Omental fat pad (tissue), 4 donors: ENCODE results near the gene VKORC1L1. TPM values are rescaled to one million over a fixed set of nuclear protein-coding genes. Genes with fewer than 3 reads are reported as not detected.
"Not testable (repeated sequence)": the region's sequence is repeated elsewhere in the genome, so short reads cannot be mapped to it uniquely, and the experiment has no call there.

ENCODE experiments used
- ATAC-seq: fragments of 150-250 bp; one replicate; pipeline ENCODE4 v1.9.1; 2016; ENCODE audit warnings: mild to moderate bottlenecking, moderate library complexity; ENCODE audit not compliant: low FRiP score
- DNase-seq: peaks from one replicate; pipeline ENCODE4 v3.0.0-alpha.2; 2019; ENCODE audit warnings: low spot score
- total RNA-seq, 4 donors: library from RNA; depleted of rRNA; stranded (reverse); fragments of >200 nt; gene quantifications; one replicate each; pipeline ENCODE4 v1.1.0, GENCODE V29; 2016
- TF ChIP-seq, protein P1 (sequence below), 3 donors: fragments of 450-650 bp; IDR thresholded peaks; one replicate each; pipeline ENCODE4 v1.5.1; 2016 to 2017; ENCODE audit warnings: antibody characterized with exemption in 3 of 3, mild to moderate bottlenecking in 3 of 3, moderate library complexity in 2 of 3

The VKORC1L1 gene
- total RNA-seq, 4 donors from 2014 or later, result 32.5 to 123 (median 51.5) TPM

DNA sequence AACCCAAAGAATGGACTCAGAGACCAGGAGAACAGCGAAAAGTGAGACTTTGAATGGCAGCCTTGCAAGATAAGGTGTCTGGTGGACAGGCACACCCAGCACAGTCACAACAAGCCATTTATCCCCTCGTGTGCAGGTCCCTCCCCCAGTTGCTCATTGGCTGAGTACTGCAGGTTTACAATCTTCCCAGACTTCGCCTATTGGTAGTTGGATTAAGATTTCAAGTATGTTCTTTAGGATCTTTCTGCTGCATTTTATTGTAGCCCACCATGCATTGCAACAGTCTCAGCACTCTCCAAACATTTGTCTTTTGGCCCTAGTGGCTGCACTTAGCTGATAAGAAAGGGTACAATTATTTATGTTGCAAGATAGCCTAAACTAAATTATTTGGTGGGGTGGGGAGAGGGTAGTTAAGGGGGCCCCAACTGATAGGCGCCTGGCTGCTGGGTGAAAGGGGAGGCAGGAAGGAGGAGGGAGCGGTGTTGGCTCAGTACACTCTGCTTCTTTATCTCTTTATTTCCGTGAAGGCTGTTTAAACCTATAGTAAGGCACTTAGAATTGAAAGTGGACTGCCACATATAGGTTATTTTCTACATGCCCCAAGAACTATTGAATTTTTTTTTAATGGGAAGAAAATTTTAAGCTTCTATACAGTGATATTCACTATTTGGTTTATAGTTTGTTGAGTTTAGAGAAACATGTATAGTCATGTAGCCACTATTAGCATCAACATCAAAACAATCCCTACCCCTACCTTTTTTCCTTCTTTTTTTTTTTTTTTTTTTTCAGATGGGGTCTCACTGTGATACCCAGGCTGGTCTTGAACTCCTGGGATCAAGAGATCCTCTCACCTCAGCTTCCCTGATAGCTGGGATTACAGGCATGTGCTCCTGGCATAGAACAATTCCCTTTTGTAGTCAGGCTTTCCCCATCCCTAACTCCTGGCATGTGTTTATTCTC lies 54.9 kb downstream of the VKORC1L1 start:
- TF ChIP-seq, protein P1, sequence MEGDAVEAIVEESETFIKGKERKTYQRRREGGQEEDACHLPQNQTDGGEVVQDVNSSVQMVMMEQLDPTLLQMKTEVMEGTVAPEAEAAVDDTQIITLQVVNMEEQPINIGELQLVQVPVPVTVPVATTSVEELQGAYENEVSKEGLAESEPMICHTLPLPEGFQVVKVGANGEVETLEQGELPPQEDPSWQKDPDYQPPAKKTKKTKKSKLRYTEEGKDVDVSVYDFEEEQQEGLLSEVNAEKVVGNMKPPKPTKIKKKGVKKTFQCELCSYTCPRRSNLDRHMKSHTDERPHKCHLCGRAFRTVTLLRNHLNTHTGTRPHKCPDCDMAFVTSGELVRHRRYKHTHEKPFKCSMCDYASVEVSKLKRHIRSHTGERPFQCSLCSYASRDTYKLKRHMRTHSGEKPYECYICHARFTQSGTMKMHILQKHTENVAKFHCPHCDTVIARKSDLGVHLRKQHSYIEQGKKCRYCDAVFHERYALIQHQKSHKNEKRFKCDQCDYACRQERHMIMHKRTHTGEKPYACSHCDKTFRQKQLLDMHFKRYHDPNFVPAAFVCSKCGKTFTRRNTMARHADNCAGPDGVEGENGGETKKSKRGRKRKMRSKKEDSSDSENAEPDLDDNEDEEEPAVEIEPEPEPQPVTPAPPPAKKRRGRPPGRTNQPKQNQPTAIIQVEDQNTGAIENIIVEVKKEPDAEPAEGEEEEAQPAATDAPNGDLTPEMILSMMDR (IDR thresholded peaks at IDR 0.05), result no peak
- no peak for ATAC-seq
- no peak for DNase-seq

- DNase-seq (no peak), ATAC-seq (no peak)
- TF ChIP-seq, protein P1 (IDR thresholded peaks at IDR 0.05), result no peak
Observed at GRCh38 chr7:65931685-65932084, 58.8 kb downstream of the VKORC1L1 start.

DNA sequence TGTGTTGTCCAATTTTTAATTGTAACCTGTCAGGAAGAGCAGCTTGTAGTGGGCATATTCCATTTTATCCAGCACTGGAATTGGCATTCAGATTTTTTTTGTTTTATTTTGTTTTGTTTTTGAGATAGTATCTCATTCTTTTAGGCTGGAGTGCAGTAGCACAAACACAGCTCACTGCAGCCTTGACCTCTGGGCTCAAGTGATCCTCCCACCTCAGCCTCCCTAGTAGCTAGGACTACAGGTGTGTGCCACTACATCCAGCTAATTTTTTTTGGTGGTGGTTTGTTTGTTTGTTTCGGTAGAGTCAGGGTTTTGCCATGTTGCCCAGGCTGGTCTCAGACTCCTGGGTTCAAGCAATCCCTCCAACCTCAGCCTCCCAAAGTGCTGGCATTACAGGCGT lies 64.4 kb downstream of the VKORC1L1 start:
- TF ChIP-seq, protein P1 (IDR thresholded peaks at IDR 0.05), result no peak
- ATAC-seq, result no peak
- DNase-seq, result no peak

- DNase-seq (no peak), ATAC-seq (no peak)
- TF ChIP-seq, protein P1 (IDR thresholded peaks at IDR 0.05), result no peak
Observed at GRCh38 chr7:65938336-65938895, 65.5 kb downstream of the VKORC1L1 start.

DNA sequence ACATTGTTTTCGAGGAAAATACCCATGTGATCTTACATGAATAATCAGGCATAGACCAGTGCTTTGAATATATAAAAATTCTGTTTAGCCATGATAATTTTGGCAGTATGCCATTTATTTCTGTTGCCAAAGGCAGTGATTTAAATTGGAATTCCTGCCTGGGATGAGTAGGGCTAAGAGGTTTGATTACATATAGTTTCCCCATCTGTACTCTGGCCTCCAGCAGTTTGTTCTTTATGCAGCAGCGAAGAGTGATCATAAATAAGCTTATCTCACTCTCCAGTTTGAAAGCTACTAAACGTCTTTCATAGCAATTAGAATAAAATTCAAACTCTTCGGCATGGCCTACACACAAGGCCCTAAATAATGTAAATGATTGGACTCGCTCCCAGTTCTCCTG lies 72.9 kb downstream of the VKORC1L1 start:
- DNase-seq, ATAC-seq: not testable (repeated sequence)

DNA sequence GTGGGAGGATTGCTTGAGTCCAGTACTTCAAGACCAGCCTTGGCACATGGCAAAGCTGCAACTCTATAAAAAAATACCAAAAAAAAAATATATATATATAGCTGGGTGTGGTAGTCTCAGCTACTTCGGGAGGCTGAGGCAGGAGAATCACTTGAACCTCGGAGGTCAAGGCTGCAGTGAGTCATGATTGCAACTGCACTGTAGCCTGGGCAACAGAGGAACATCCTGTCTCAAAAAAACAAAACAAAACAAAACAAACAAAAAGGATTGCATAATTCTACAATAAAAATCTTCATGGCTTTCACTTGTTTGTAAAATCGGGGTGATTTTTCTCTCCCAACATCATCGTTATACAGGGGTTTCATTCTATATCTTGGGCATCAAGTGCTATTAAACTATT lies 74.0 kb downstream of the VKORC1L1 start:
- TF ChIP-seq, protein P1 (IDR thresholded peaks at IDR 0.05), result no peak
- DNase-seq, result no peak
- no peak for ATAC-seq

DNA sequence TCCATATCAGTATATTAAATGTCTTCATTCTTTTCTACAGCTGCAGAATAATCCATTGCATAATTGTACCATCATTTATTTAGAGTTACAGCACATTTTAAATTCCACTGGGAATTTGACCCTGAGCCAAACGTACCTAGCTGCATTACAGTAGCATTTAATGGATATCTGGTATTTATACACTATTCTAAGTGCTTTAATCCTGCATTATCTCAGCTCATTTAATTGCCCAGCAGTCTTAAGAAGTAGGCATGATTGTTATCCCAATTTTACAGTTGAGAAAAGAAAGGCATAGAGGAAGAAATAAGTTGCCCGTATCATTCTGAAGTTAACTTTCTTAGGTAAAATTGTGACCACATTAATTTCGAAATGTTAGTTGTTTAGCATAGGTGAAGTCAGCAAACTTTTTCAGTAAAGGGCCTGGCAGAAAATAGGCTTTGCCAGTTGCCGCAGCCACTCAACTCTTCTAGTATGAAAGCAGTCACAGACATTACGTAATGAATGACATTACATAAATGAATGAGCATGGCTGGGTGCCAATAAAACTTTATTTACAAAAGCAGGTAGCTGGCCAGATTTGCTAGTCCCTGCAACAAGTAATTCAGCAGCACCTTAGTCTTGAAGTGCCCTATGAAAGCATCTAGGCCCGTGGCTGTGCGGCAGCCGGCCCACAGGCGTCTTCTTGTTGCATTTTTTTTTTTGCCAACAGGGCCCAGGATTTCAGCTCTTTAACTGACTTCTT lies 79.1 kb downstream of the VKORC1L1 start:
- no peak for ATAC-seq
- TF ChIP-seq, protein P1 (IDR thresholded peaks at IDR 0.05), result no peak

More for the DNA sequence above, 79.1 kb downstream of the VKORC1L1 start:
- DNase-seq, result no peak
